SU-DHL-6 (cell line): ENCODE data around the gene SRPK1.
A peak's percentile ranks its signal among the peaks of the same experiment; 100 is the strongest.

ENCODE experiments used
- H2AFZ ChIP-seq: fragments of 200-600 bp; sonication (generic); 2 replicates; pipeline ENCODE4 v1.6.1; 2014; ENCODE audit warnings: low read depth, mild to moderate bottlenecking, moderate library complexity, mixed read lengths, antibody characterized with exemption, low read length; ENCODE audit not compliant: severe bottlenecking
- H3F3A ChIP-seq: fragments of 200-600 bp; shearing (Covaris generic); 2 replicates; pipeline ENCODE4 v1.6.0; 2016; ENCODE audit warnings: antibody characterized with exemption, mild to moderate bottlenecking; ENCODE audit not compliant: insufficient read depth
- H3K27ac ChIP-seq: fragments of 200-600 bp; sonication (generic); 2 replicates; pipeline ENCODE4 v1.5.1; 2016; ENCODE audit warnings: low read depth, mild to moderate bottlenecking, low read length, moderate library complexity, mixed read lengths
- H3K27me3 ChIP-seq: fragments of 200-600 bp; sonication (generic), shearing (Covaris generic); 2 replicates; pipeline ENCODE4 v1.6.0; 2014; ENCODE audit warnings: mild to moderate bottlenecking, low read length
- H3K36me3 ChIP-seq: fragments of 200-600 bp; sonication (generic); 2 replicates; pipeline ENCODE4 v1.6.1; 2014; ENCODE audit warnings: mild to moderate bottlenecking, low read length, mixed read lengths
- H3K4me2 ChIP-seq: fragments of 300-600, 200-600 bp; shearing (Covaris generic), sonication (generic); 2 replicates; pipeline ENCODE4 v1.6.0; 2014; ENCODE audit warnings: low read length, low read depth, mild to moderate bottlenecking; ENCODE audit not compliant: poor library complexity, severe bottlenecking
- H3K4me3 ChIP-seq: fragments of 200-600 bp; sonication (generic); 2 replicates; pipeline ENCODE4 v1.5.1; 2014; ENCODE audit warnings: antibody characterized with exemption, low read length, mild to moderate bottlenecking, mixed read lengths; ENCODE audit not compliant: insufficient read depth, poor library complexity, severe bottlenecking
- H3K79me2 ChIP-seq: fragments of 200-600 bp; sonication (generic); 2 replicates; pipeline ENCODE4 v1.6.1; 2014; ENCODE audit warnings: mild to moderate bottlenecking, low read length, moderate library complexity; ENCODE audit not compliant: insufficient read depth
- H3K9ac ChIP-seq: fragments of 200-600 bp; sonication (generic); 2 replicates; pipeline ENCODE4 v1.7.0; 2014; ENCODE audit warnings: mild to moderate bottlenecking, low read length
- H3K9me2 ChIP-seq: fragments of 200-600 bp; sonication (generic); replicated peaks from 2 replicates; pipeline ENCODE4 v1.6.1; 2014; ENCODE audit warnings: low read length; ENCODE audit not compliant: insufficient read depth
- H3K9me3 ChIP-seq: fragments of 200-600 bp; sonication (generic); 2 replicates; pipeline ENCODE4 v1.6.1; 2014; ENCODE audit warnings: low read length, mixed read lengths; ENCODE audit not compliant: insufficient read depth
- H4K20me1 ChIP-seq: fragments of 200-600 bp; sonication (generic); 2 replicates; pipeline ENCODE4 v1.6.1; 2014; ENCODE audit warnings: low read depth, mild to moderate bottlenecking, antibody characterized with exemption, low read length, moderate library complexity, mixed read lengths
- CTCF ChIP-seq: fragments of 200-600 bp; sonication (generic); IDR thresholded peaks from one replicate; pipeline ENCODE4 v1.5.1; 2017; ENCODE audit warnings: antibody characterized with exemption, mild to moderate bottlenecking, low read length, moderate library complexity; ENCODE audit not compliant: insufficient read depth, poor library complexity, severe bottlenecking
- EZH2phosphoT487 ChIP-seq: fragments of 200-600 bp; sonication (generic), shearing (Covaris generic); conservative IDR thresholded peaks from 2 replicates; pipeline ENCODE4 v1.6.1; 2018; ENCODE audit warnings: mild to moderate bottlenecking, antibody characterized with exemption, low read length, moderate library complexity, mixed read lengths

Gene SRPK1

GRCh38 chr6:35960187-35960586, 39.3 kb upstream of the SRPK1 start:
- Histone ChIP-seq H3F3A (no peaks in the 10 kb centered on the region), H2AFZ (no peak overlapping the region), H3K9me2 (no peaks in the 10 kb centered on the region), H3K4me2 (no peak overlapping the region), H3K9me3 (no peaks in the 10 kb centered on the region), H3K27me3 (no peaks in the 10 kb centered on the region), H3K27ac (no peak overlapping the region), H3K4me3 (no peak overlapping the region), H3K79me2 (no peaks in the 10 kb centered on the region), H4K20me1 (no peaks in the 10 kb centered on the region), H3K9ac (no peak overlapping the region), H3K36me3 (no peaks in the 10 kb centered on the region)
- no peak for TF ChIP-seq CTCF
- TF ChIP-seq EZH2phosphoT487: no peak

- Histone ChIP-seq H4K20me1 (no peaks in the 10 kb centered on the region), H3K9me2 (no peaks in the 10 kb centered on the region), H3K9me3 (no peaks in the 10 kb centered on the region), H3K27me3 (no peaks in the 10 kb centered on the region), H3K4me3 (no peak overlapping the region), H3K4me2 (no peak overlapping the region), H3K27ac (no peak overlapping the region), H3K36me3 (no peaks in the 10 kb centered on the region), H2AFZ (no peak overlapping the region), H3F3A (no peaks in the 10 kb centered on the region), H3K9ac (no peak overlapping the region), H3K79me2 (no peaks in the 10 kb centered on the region)
- peak; percentile 60 for TF ChIP-seq CTCF
- TF ChIP-seq EZH2phosphoT487: no peak
These were observed 35.1 kb upstream of the SRPK1 start for GRCh38 chr6:35955970-35956369.

GRCh38 chr6:35955521-35955920, 34.6 kb upstream of the SRPK1 start:
- Histone ChIP-seq H3K36me3 (no peaks in the 10 kb centered on the region), H3K9me3 (no peaks in the 10 kb centered on the region), H3K9me2 (no peaks in the 10 kb centered on the region), H3F3A (no peaks in the 10 kb centered on the region), H2AFZ (no peak overlapping the region), H3K4me2 (no peak overlapping the region), H3K27ac (no peak overlapping the region), H3K79me2 (no peaks in the 10 kb centered on the region), H4K20me1 (no peaks in the 10 kb centered on the region), H3K9ac (no peak overlapping the region), H3K27me3 (no peaks in the 10 kb centered on the region), H3K4me3 (no peak overlapping the region)
- TF ChIP-seq CTCF (no peak), EZH2phosphoT487 (no peak)

GRCh38 chr6:35955071-35955470, 34.2 kb upstream of the SRPK1 start:
- Histone ChIP-seq H3K9me2 (no peaks in the 10 kb centered on the region), H3F3A (no peaks in the 10 kb centered on the region), H3K27ac (no peak overlapping the region), H3K9ac (no peak overlapping the region), H3K4me2 (no peak overlapping the region), H2AFZ (no peak overlapping the region), H3K4me3 (no peak overlapping the region), H3K27me3 (no peaks in the 10 kb centered on the region), H3K36me3 (no peaks in the 10 kb centered on the region), H4K20me1 (no peaks in the 10 kb centered on the region), H3K79me2 (no peaks in the 10 kb centered on the region), H3K9me3 (no peaks in the 10 kb centered on the region)
- TF ChIP-seq CTCF (no peak), EZH2phosphoT487 (no peak)
